ENCODE measurements around the gene IRF2. TPM values are rescaled to one million over a fixed set of nuclear protein-coding genes. Genes with fewer than 3 reads are reported as not detected.

The IRF2 gene
- polyA plus RNA-seq, 1 experiment, result 28.7 TPM

DNA sequence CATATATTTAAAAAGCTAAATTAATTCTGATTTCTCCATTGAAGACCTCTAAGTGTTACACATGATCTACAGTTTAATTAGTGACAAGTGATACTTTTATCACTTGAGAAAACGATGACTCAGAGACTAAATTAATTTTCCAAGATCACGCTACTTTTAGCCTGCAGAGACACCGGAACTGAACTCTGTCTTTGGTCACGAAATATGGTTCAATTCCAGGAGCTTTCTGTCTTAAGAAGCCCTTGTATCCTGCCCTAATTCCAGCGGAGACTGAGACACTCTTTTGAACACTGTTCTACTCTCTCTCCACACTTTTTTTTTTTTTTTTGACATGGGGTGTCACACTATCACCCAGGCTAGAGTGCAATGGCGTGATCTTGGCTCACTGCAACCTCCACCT lies 63.6 kb downstream of the IRF2 start:
- no peak for DNase-seq (ENCODE audit: low read depth)
- CTCF ChIA-PET, result no interaction called here
- TF ChIP-seq, protein P1, sequence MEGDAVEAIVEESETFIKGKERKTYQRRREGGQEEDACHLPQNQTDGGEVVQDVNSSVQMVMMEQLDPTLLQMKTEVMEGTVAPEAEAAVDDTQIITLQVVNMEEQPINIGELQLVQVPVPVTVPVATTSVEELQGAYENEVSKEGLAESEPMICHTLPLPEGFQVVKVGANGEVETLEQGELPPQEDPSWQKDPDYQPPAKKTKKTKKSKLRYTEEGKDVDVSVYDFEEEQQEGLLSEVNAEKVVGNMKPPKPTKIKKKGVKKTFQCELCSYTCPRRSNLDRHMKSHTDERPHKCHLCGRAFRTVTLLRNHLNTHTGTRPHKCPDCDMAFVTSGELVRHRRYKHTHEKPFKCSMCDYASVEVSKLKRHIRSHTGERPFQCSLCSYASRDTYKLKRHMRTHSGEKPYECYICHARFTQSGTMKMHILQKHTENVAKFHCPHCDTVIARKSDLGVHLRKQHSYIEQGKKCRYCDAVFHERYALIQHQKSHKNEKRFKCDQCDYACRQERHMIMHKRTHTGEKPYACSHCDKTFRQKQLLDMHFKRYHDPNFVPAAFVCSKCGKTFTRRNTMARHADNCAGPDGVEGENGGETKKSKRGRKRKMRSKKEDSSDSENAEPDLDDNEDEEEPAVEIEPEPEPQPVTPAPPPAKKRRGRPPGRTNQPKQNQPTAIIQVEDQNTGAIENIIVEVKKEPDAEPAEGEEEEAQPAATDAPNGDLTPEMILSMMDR (IDR thresholded peaks at IDR 0.05; ENCODE audit: insufficient read depth, low read depth, low read length), result no peak
- POLR2A ChIA-PET, result no interaction called here
- Histone ChIP-seq H3K27me3 (ENCODE audit: control insufficient read depth, insufficient read depth, low read length) (no peaks in the 10 kb centered on the region), H3K4me3 (ENCODE audit: low read depth, low read length) (no peak overlapping the region), H3K36me3 (ENCODE audit: control insufficient read depth, insufficient read depth, low read length) (peaks cover 9% of the 10 kb centered on the region)

DNA sequence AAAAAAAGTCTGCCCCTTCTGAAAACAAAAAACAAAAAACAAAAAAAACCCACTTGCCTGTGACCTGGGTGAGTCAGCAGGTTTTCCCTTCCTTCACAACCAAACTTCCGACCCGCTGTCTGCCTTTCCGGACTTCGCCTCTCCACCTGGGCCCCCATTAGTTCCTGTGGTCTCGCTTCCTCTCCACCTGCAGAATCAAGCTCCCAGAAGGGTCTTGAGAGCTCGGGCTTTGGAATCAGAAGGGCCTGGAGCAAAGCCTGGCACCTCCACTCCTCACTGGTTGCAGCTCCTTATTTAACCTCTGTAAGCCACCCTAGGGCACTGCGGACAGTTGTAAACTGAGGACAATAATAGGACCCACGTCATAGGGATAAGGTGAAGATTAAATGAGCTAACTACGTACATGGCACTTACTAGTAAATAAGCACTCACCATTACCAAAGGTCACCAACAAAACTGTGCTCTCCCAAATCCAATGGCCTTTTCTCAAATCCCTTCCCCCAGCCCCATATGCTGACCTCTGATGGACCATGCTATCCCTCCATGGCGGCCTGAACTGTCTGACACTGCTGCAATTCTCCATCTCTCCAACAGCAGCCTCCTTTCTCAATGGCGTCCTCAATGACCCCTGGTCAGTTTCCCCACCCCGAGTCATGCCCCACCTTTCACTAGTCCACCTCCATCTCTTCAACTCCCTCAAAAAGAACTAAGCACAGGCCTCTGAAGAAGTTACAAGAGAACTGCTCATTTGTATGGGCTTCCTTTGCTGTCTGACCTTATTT lies 64.2 kb downstream of the IRF2 start:
- ChIA-PET POLR2A (no interaction called here), CTCF (interaction anchor here (1.5 kb wide), 1 partner anchor 26 kb away, joined by 4 read pairs; no protein-coding TSS in a partner anchor)
- no peak overlapping the region for H3K4me3 ChIP-seq (ENCODE audit: low read depth, low read length)
- TF ChIP-seq, protein P1 (IDR thresholded peaks at IDR 0.05; ENCODE audit: insufficient read depth, low read depth, low read length), result no peak
- H3K36me3 ChIP-seq (ENCODE audit: control insufficient read depth, insufficient read depth, low read length), result peaks cover 11% of the 10 kb centered on the region
- no peaks in the 10 kb centered on the region for H3K27me3 ChIP-seq (ENCODE audit: control insufficient read depth, insufficient read depth, low read length)
- DNase-seq (ENCODE audit: low read depth), result no peak

DNA sequence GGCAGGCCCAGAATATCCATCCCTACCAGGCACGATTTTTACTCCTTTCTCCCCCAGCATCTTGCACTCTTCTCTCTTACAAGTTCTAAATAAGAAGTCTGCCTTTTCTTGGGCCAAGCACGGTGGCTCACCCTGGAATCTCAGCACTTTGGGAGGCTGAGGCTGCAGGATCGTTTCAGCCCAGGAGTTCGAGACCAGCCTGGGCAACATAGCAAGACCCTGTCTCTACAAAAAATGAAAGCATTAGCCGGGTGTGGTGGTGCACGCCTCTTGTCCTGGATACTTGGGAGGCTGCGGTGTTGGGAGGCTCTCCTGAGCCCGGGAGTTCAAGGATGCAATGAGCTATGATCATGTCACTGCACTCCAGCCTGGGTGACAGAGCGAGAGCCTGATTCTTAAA lies 64.8 kb downstream of the IRF2 start:
- no peak for DNase-seq (ENCODE audit: low read depth)
- H3K4me3 ChIP-seq (ENCODE audit: low read depth, low read length), result no peak overlapping the region
- no peaks in the 10 kb centered on the region for H3K27me3 ChIP-seq (ENCODE audit: control insufficient read depth, insufficient read depth, low read length)
- TF ChIP-seq, protein P1 (IDR thresholded peaks at IDR 0.05; ENCODE audit: insufficient read depth, low read depth, low read length), result no peak
- CTCF ChIA-PET, result interaction anchor here (0.6 to 1.5 kb wide), 2 partner anchors 27 to 866 kb away, joined by 3 to 4 read pairs; no protein-coding TSS in a partner anchor
- POLR2A ChIA-PET, result no interaction called here
- peaks cover 13% of the 10 kb centered on the region for H3K36me3 ChIP-seq (ENCODE audit: control insufficient read depth, insufficient read depth, low read length)

DNA sequence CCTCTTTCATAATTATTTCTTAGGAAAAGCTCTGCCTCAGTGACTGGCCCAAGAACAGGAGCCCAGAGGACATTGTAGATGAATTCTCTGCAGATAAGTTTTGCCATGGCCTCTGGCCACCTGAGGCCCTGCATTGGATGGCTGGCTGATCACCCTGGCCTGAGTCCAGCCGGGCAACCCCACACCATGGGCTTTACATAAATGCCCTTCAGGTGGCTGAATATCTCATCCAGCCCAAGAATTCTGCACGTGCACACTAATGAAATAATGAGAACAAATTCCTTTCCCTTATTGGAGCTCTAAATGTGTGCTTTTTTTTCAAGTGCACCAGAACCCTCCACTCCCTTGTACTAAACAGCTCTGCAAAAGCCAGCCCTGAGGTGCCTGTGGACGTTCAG lies 65.7 kb downstream of the IRF2 start:
- ChIA-PET CTCF (interaction anchor here (0.6 to 1.5 kb wide), 3 partner anchors 27 to 866 kb away, joined by 3 to 4 read pairs (median 3); no protein-coding TSS in a partner anchor), POLR2A (no interaction called here)
- Histone ChIP-seq H3K36me3 (ENCODE audit: control insufficient read depth, insufficient read depth, low read length) (peaks cover 13% of the 10 kb centered on the region), H3K4me3 (ENCODE audit: low read depth, low read length) (no peak overlapping the region), H3K27me3 (ENCODE audit: control insufficient read depth, insufficient read depth, low read length) (no peaks in the 10 kb centered on the region)
- TF ChIP-seq, protein P1 (IDR thresholded peaks at IDR 0.05; ENCODE audit: insufficient read depth, low read depth, low read length), result no peak
- DNase-seq (ENCODE audit: low read depth), result no peak

DNA sequence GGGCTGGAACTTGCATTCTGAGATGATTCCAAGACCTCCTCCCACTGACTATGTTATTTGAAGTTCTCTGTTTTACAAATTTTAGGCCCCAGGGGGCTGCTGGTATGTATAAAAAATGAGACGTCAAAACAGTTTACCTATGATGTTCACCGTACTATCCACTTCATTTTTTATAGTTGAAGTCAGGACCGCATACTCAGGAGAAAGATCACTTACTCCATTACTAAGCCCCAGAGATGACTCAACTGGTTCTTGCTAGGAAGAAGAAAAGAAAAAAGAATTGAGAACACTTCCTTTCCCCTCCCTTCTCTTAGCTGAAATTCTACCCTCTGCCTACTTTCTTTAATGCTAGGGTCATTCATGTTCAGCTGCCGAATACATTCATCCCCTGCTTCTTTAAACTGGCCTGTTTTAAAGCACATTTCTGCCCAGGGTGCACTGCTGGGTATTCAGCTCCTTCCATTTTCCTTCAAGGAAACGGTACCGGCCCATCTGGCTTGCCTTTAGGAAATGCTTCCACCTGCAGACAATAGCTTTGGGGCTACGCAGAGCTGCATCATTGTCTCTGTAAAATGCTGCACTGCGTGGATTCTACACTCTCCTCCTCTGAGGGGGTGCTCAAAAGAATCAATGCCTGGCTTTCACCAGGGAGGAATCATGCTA lies 66.2 kb downstream of the IRF2 start:
- POLR2A ChIA-PET, result no interaction called here
- TF ChIP-seq, protein P1 (IDR thresholded peaks at IDR 0.05; ENCODE audit: insufficient read depth, low read depth, low read length), result no peak
- CTCF ChIA-PET, result interaction anchor here (0.7 kb wide), 1 partner anchor 27 kb away, joined by 3 read pairs; no protein-coding TSS in a partner anchor
- Histone ChIP-seq H3K27me3 (ENCODE audit: control insufficient read depth, insufficient read depth, low read length) (no peaks in the 10 kb centered on the region), H3K36me3 (ENCODE audit: control insufficient read depth, insufficient read depth, low read length) (peaks cover 13% of the 10 kb centered on the region), H3K4me3 (ENCODE audit: low read depth, low read length) (no peak overlapping the region)
- DNase-seq (ENCODE audit: low read depth), result peak; percentile 26

Data from BJ (cell line).